ENCODE data around the gene DNM2.

GRCh38 chr19:10830931-10831779, 113.3 kb downstream of the DNM2 start:
- TF ChIP-seq CTCF (IDR thresholded peaks at IDR 0.05): no peak
- no peak for TF ChIP-seq POLR2AphosphoS5 (IDR thresholded peaks at IDR 0.05)
- TF ChIP-seq POLR2A (IDR thresholded peaks at IDR 0.05): no peak
- TF ChIP-seq EP300 (IDR thresholded peaks at IDR 0.05): no peak
